Body of pancreas (tissue), 4 donors: Measurements from ENCODE around the gene MAFF. TPM values are rescaled to one million over a fixed set of nuclear protein-coding genes. Genes with fewer than 3 reads are reported as not detected.
A peak's percentile ranks its signal among the peaks of the same experiment; 100 is the strongest.

Experiments
- ATAC-seq: fragments of 150-250 bp; one replicate; pipeline ENCODE4 v1.9.1; 2016
- DNase-seq, 4 donors: peaks; one replicate each; pipeline ENCODE4 v3.0.0-alpha.2; 2019
- H3K27ac ChIP-seq, 4 donors: fragments of 200-600 bp; sonication (generic); 1 replicate in 3 of 4; 2 replicates in 1 of 4; pipeline versions ENCODE4 v1.5.1 to v1.6.1; 2016 to 2019; ENCODE audit warnings: mild to moderate bottlenecking in 1 of 4, mixed read lengths in 1 of 4, moderate library complexity in 1 of 4
- H3K27me3 ChIP-seq, 2 donors: fragments of 200-600 bp; sonication (generic); one replicate each; pipeline ENCODE4 v1.6.0; 2016; ENCODE audit warnings: mild to moderate bottlenecking in 1 of 2
- H3K36me3 ChIP-seq, 2 donors: fragments of 200-600 bp; sonication (generic); replicated peaks in 1 of 2; 2 replicates each; pipeline ENCODE4 v1.5.1; 2016; ENCODE audit warnings: low read depth in 2 of 2; ENCODE audit not compliant: insufficient read depth in 1 of 2
- H3K4me1 ChIP-seq: fragments of 200-600 bp; sonication (generic); one replicate; pipeline ENCODE4 v1.6.0; 2016
- H3K4me3 ChIP-seq, 2 donors: fragments of 200-600 bp; sonication (generic); 1 replicate in 1 of 2; 2 replicates in 1 of 2; pipeline ENCODE4 v1.5.1; 2016 to 2019
- H3K9me3 ChIP-seq, 3 donors: fragments of 200-600 bp; sonication (generic); 1 replicate in 2 of 3; 2 replicates in 1 of 3; pipeline ENCODE4 v1.5.1; 2016
- CTCF ChIP-seq, 7 experiments: fragments of 450-650 bp in 4 of 7; fragments of 200-600 bp in 3 of 7; sonication (generic) in 3 of 7; IDR thresholded peaks; one replicate each; pipeline ENCODE4 v1.5.1; 2016 to 2019; ENCODE audit warnings: antibody characterized with exemption in 7 of 7
- POLR2A ChIP-seq, 3 donors: fragments of 450-650 bp; IDR thresholded peaks; one replicate each; pipeline ENCODE4 v1.6.1; 2016; ENCODE audit warnings: antibody characterized with exemption in 3 of 3, mild to moderate bottlenecking in 2 of 3
- WGBS, 2 donors: methylation state at CpG; one replicate each; pipeline ENCODE4 v1.1.5; 2017; 5-methylcytosine and 5-hydroxymethylcytosine counted together
- intact Hi-C: fragments of 100-400 bp; cut with DNase I; formaldehyde crosslinking; loops from one replicate; pipeline ENCODE4 v1.15.1; 2023
- total RNA-seq, 2 donors: library from RNA; depleted of rRNA; stranded (reverse); fragments of >200 nt; gene quantifications; one replicate each; pipeline ENCODE4 v1.1.0, GENCODE V29; 2016

The MAFF gene
- total RNA-seq, 2 donors from 2014 or later, result 16.9 to 35.6 TPM

GRCh38 chr22:38203855-38204514 lies 2.2 kb downstream of the MAFF start:
- Histone ChIP-seq H3K36me3 (no peaks in the 10 kb centered on the region), H3K4me1 (peaks cover 18% of the 10 kb centered on the region), H3K4me3 (no peak overlapping the region), H3K9me3 (no peaks in the 10 kb centered on the region), H3K27me3 (no peaks in the 10 kb centered on the region), H3K27ac (peak overlapping the region in 3 of 4 donors; percentile 97 to 100 (median 98))
- ATAC-seq (no peak), DNase-seq (no peak)
- TF ChIP-seq POLR2A (IDR thresholded peaks at IDR 0.05), result no peak
- no peak for TF ChIP-seq CTCF (IDR thresholded peaks at IDR 0.05)
- 98 to 100% methylated on average over 3 of the region's 3 CpGs for WGBS, 2 donors
- intact Hi-C loops, result no loop called here

- DNase-seq (no peak), ATAC-seq (no peak)
- WGBS, 2 donors, result 75 to 80% methylated on average over 7 of the region's 7 CpGs
- TF ChIP-seq POLR2A (IDR thresholded peaks at IDR 0.05), result no peak
- TF ChIP-seq CTCF (IDR thresholded peaks at IDR 0.05), result no peak
- no peaks in the 10 kb centered on the region for H3K36me3 ChIP-seq
- intact Hi-C loops, result no loop called here
- H3K9me3 ChIP-seq, result no peaks in the 10 kb centered on the region
- H3K4me3 ChIP-seq, result no peak overlapping the region
- H3K27me3 ChIP-seq, result no peaks in the 10 kb centered on the region
- H3K27ac ChIP-seq, result peak overlapping the region in 1 of 4 donors; percentile 100
- peaks cover 18% of the 10 kb centered on the region for H3K4me1 ChIP-seq
These were observed 3.0 kb downstream of the MAFF start for GRCh38 chr22:38204784-38205183.

GRCh38 chr22:38205261-38206128 lies 3.7 kb downstream of the MAFF start:
- Histone ChIP-seq H3K36me3 (no peaks in the 10 kb centered on the region), H3K27me3 (no peaks in the 10 kb centered on the region), H3K9me3 (no peaks in the 10 kb centered on the region), H3K4me3 (no peak overlapping the region), H3K4me1 (peaks cover 18% of the 10 kb centered on the region), H3K27ac (no peak overlapping the region)
- TF ChIP-seq POLR2A (IDR thresholded peaks at IDR 0.05) (no peak), CTCF (IDR thresholded peaks at IDR 0.05) (no peak)
- intact Hi-C loops, result no loop called here
- ATAC-seq, result no peak
- 76% methylated on average over 8 to 15 of the region's 15 CpGs for WGBS, 2 donors
- DNase-seq, result peak in 3 of 4 donors; percentile 46 to 63 (median 57)

GRCh38 chr22:38207898-38208432 lies 6.2 kb downstream of the MAFF start:
- no peaks in the 10 kb centered on the region for H3K9me3 ChIP-seq
- ATAC-seq (no peak), DNase-seq (no peak)
- H3K4me3 ChIP-seq, result no peak overlapping the region
- no peak for TF ChIP-seq CTCF (IDR thresholded peaks at IDR 0.05)
- TF ChIP-seq POLR2A (IDR thresholded peaks at IDR 0.05), result no peak
- no peaks in the 10 kb centered on the region for H3K27me3 ChIP-seq
- WGBS, 2 donors, result 88 to 93% methylated on average over 5 to 7 of the region's 7 CpGs
- H3K27ac ChIP-seq, result no peak overlapping the region
- intact Hi-C loops, result no loop called here
- H3K4me1 ChIP-seq, result peaks cover 10% of the 10 kb centered on the region
- no peaks in the 10 kb centered on the region for H3K36me3 ChIP-seq
